ENCODE results near the gene BCAS4.
A peak's percentile ranks its signal among the peaks of the same experiment; 100 is the strongest.
"Not testable (repeated sequence)": the region's sequence is repeated elsewhere in the genome, so short reads cannot be mapped to it uniquely, and the experiment has no call there.

Gene BCAS4

GRCh38 chr20:50797142-50797541, 2.3 kb downstream of the BCAS4 start:
- no peak for DNase-seq (ENCODE audit: extremely low spot score)
- ChIA-PET POLR2A (no interaction called here), CTCF (no interaction called here)
- TF ChIP-seq FOXK2 (IDR thresholded peaks at IDR 0.05) = no peak
- no peak for TF ChIP-seq NFRKB (IDR thresholded peaks at IDR 0.05)
- TF ChIP-seq ELF4 (IDR thresholded peaks at IDR 0.05) = no peak
- no peak for TF ChIP-seq FOXA1 (IDR thresholded peaks at IDR 0.05)
- no peak for TF ChIP-seq TARDBP (IDR thresholded peaks at IDR 0.05)
- TF ChIP-seq HDGF (IDR thresholded peaks at IDR 0.05; ENCODE audit: borderline replicate concordance) = no peak
- TF ChIP-seq CTBP1 (IDR thresholded peaks at IDR 0.05; ENCODE audit: borderline replicate concordance) = no peak
- TF ChIP-seq SP1 (IDR thresholded peaks at IDR 0.05) = no peak
- TF ChIP-seq, protein P1, sequence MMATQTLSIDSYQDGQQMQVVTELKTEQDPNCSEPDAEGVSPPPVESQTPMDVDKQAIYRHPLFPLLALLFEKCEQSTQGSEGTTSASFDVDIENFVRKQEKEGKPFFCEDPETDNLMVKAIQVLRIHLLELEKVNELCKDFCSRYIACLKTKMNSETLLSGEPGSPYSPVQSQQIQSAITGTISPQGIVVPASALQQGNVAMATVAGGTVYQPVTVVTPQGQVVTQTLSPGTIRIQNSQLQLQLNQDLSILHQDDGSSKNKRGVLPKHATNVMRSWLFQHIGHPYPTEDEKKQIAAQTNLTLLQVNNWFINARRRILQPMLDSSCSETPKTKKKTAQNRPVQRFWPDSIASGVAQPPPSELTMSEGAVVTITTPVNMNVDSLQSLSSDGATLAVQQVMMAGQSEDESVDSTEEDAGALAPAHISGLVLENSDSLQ (IDR thresholded peaks at IDR 0.05) = no peak
- TF ChIP-seq SUZ12 (IDR thresholded peaks at IDR 0.05) = no peak
- TF ChIP-seq FOXM1 (IDR thresholded peaks at IDR 0.05; ENCODE audit: borderline replicate concordance) = no peak
- TF ChIP-seq ARNT (IDR thresholded peaks at IDR 0.05) = no peak

GRCh38 chr20:50798650-50799049, 3.8 kb downstream of the BCAS4 start:
- ChIA-PET CTCF (no interaction called here), POLR2A (no interaction called here)
- DNase-seq (ENCODE audit: extremely low spot score) = no peak
- TF ChIP-seq FOXK2 (IDR thresholded peaks at IDR 0.05) (no peak), ARNT (IDR thresholded peaks at IDR 0.05) (0 out of 2 replicates have a peak, but pooled peaks have one; percentile 21), FOXA1 (IDR thresholded peaks at IDR 0.05) (no peak), SP1 (IDR thresholded peaks at IDR 0.05) (no peak)

DNA sequence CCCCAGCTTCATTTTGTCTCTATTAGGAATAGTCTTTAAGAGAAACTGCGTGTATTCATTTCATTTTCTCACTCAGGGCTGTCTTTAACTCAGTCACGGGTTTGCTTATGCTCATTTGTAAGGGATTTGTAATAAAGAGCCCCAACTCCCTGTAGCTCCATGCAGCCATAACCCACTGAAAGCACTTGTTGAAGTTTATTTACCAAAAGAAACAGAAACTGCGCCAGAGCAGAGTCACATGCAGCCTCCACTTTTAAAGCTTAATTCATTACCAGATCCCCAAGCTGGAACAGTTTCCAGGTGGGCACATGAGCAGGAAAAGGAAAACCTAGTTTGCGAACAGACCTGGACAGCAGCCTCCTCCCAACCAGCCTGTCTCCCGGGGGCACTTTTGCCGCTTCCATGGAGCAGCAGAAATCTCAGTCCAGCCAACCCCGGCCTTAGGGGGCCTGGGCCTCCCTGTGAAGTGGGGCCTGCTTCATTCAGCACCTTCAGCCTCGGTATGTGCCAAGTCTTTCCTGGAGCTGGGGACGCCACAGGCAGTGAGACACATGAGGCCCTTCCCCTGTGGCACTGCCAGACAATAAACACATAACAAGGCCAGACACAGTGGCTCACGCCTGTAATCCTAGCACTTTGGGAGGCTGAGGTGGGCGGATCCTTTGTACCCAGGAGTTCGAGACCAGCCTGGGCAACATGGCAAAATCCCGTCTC, 4.5 kb downstream of the BCAS4 start:
- no peak for DNase-seq (ENCODE audit: extremely low spot score)
- TF ChIP-seq SP1 (IDR thresholded peaks at IDR 0.05) = no peak
- no peak for TF ChIP-seq SUZ12 (IDR thresholded peaks at IDR 0.05)
- TF ChIP-seq ZNF384 (IDR thresholded peaks at IDR 0.05) = no peak
- TF ChIP-seq ELF4 (IDR thresholded peaks at IDR 0.05) = no peak
- TF ChIP-seq CTBP1 (IDR thresholded peaks at IDR 0.05; ENCODE audit: borderline replicate concordance) = no peak
- TF ChIP-seq LEF1 (IDR thresholded peaks at IDR 0.05; ENCODE audit: borderline replicate concordance) = no peak
- TF ChIP-seq BHLHE40 (IDR thresholded peaks at IDR 0.05; ENCODE audit: borderline replicate concordance) = no peak
- no peak for TF ChIP-seq FOXM1 (IDR thresholded peaks at IDR 0.05; ENCODE audit: borderline replicate concordance)
- no peak for TF ChIP-seq ARNT (IDR thresholded peaks at IDR 0.05)
- no peak for TF ChIP-seq NFRKB (IDR thresholded peaks at IDR 0.05)
- TF ChIP-seq TARDBP (IDR thresholded peaks at IDR 0.05) = no peak
- TF ChIP-seq, protein P1 (IDR thresholded peaks at IDR 0.05) = no peak
- POLR2A ChIA-PET = no interaction called here
- CTCF ChIA-PET = interaction anchor here (0.9 kb wide), 1 partner anchor 9 kb away, joined by 3 read pairs; no protein-coding TSS in a partner anchor

GRCh38 chr20:50799890-50800550, 5.2 kb downstream of the BCAS4 start:
- ChIA-PET POLR2A (no interaction called here), CTCF (interaction anchor here (0.9 kb wide), 1 partner anchor 10 kb away, joined by 3 read pairs; no protein-coding TSS in a partner anchor)
- DNase-seq (ENCODE audit: extremely low spot score) = no peak
- no peak for TF ChIP-seq CTBP1 (IDR thresholded peaks at IDR 0.05; ENCODE audit: borderline replicate concordance)
- TF ChIP-seq FOXK2 (IDR thresholded peaks at IDR 0.05) = no peak
- TF ChIP-seq, protein P1 (IDR thresholded peaks at IDR 0.05) = no peak
- TF ChIP-seq L3MBTL2 (conservative IDR thresholded peaks at IDR 0.05) = no peak
- TF ChIP-seq NFRKB (IDR thresholded peaks at IDR 0.05) = no peak
- no peak for TF ChIP-seq LEF1 (IDR thresholded peaks at IDR 0.05; ENCODE audit: borderline replicate concordance)
- no peak for TF ChIP-seq BHLHE40 (IDR thresholded peaks at IDR 0.05; ENCODE audit: borderline replicate concordance)
- no peak for TF ChIP-seq HDGF (IDR thresholded peaks at IDR 0.05; ENCODE audit: borderline replicate concordance)
- no peak for TF ChIP-seq SUZ12 (IDR thresholded peaks at IDR 0.05)
- no peak for TF ChIP-seq ZNF384 (IDR thresholded peaks at IDR 0.05)
- no peak for TF ChIP-seq TARDBP (IDR thresholded peaks at IDR 0.05)
- no peak for TF ChIP-seq FOXA1 (IDR thresholded peaks at IDR 0.05)
- TF ChIP-seq SP1 (IDR thresholded peaks at IDR 0.05) = no peak
- no peak for TF ChIP-seq FOXM1 (IDR thresholded peaks at IDR 0.05; ENCODE audit: borderline replicate concordance)
- no peak for TF ChIP-seq ELF4 (IDR thresholded peaks at IDR 0.05)
- no peak for TF ChIP-seq ARNT (IDR thresholded peaks at IDR 0.05)

GRCh38 chr20:50800986-50801746, 6.3 kb downstream of the BCAS4 start:
- CTCF ChIA-PET; DNase-seq (ENCODE audit: extremely low spot score); POLR2A ChIA-PET: not testable (repeated sequence)

- no peak for TF ChIP-seq LEF1 (IDR thresholded peaks at IDR 0.05; ENCODE audit: borderline replicate concordance)
- CTCF ChIA-PET = no interaction called here
- no peak for DNase-seq (ENCODE audit: extremely low spot score)
- POLR2A ChIA-PET = no interaction called here
Measured at GRCh38 chr20:50801747-50802125, 6.9 kb downstream of the BCAS4 start.
